ENCODE measurements around the gene UGGT2. TPM values are rescaled to one million over a fixed set of nuclear protein-coding genes. Genes with fewer than 3 reads are reported as not detected.
"Not testable (repeated sequence)": the region's sequence is repeated elsewhere in the genome, so short reads cannot be mapped to it uniquely, and the experiment has no call there.

UGGT2 gene
- total RNA-seq, 4 donors from 2014 or later, result 8.7 to 21.5 (median 13.6) TPM

DNA sequence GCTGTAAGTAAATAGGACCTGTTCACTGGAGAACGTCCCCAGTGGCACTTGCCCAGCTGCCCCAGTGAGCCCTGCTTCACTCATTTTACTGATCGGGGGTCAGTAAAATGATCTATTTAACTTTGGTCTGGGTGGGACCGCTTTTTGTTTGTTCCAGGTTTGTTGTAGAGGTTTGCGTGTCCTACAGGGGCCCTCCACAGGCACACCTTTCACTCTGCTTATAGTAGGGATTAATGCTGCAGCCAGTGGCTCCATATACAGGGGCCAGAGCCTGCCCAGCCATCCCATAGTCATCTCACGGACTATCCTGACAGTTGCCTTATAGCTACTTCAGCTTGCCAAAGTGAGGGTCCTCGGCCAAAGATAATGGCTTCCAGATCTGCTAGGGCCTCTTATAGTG is 272.2 kb downstream of the UGGT2 start:
- DNase-seq (ENCODE audit: low spot score in 2 of 2), result no peak
- TF ChIP-seq, protein P1, sequence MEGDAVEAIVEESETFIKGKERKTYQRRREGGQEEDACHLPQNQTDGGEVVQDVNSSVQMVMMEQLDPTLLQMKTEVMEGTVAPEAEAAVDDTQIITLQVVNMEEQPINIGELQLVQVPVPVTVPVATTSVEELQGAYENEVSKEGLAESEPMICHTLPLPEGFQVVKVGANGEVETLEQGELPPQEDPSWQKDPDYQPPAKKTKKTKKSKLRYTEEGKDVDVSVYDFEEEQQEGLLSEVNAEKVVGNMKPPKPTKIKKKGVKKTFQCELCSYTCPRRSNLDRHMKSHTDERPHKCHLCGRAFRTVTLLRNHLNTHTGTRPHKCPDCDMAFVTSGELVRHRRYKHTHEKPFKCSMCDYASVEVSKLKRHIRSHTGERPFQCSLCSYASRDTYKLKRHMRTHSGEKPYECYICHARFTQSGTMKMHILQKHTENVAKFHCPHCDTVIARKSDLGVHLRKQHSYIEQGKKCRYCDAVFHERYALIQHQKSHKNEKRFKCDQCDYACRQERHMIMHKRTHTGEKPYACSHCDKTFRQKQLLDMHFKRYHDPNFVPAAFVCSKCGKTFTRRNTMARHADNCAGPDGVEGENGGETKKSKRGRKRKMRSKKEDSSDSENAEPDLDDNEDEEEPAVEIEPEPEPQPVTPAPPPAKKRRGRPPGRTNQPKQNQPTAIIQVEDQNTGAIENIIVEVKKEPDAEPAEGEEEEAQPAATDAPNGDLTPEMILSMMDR (IDR thresholded peaks at IDR 0.05), result no peak
- TF ChIP-seq POLR2A (IDR thresholded peaks at IDR 0.05), result no peak
- H3K4me3 ChIP-seq (ENCODE audit: low read depth, poor library complexity, severe bottlenecking), result no peak overlapping the region
- intact Hi-C loops (cut with DNase I; ENCODE audit: low total_unique reads), result no loop called here
- WGBS, 2 donors, result 93 to 94% methylated on average over 6 of the region's 6 CpGs

DNA sequence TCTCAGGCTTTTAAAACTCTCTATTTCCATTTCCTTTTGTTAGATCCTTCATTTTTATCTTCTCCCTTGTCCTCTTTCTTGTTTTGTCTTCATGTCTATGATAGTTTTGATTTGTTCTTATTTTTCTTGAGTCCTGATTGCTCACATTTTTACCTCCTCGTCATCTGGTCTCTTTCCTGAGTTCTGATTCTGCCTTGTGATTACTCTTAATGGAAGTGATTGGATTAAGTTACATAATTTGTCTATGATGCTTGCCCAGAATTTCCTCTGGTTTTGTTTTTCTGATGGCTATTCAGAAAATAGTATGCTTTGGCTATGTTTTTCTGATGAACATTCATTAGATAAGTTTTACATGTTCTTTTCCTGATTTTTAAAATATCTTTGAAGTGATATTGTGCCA is 273.7 kb downstream of the UGGT2 start:
- H3K4me3 ChIP-seq (ENCODE audit: low read depth, poor library complexity, severe bottlenecking), result no peak overlapping the region
- no peak for DNase-seq (ENCODE audit: low spot score in 2 of 2)
- no peak for TF ChIP-seq POLR2A (IDR thresholded peaks at IDR 0.05)
- TF ChIP-seq, protein P1 (IDR thresholded peaks at IDR 0.05), result no peak
- 89 to 91% methylated on average over 1 of the region's 1 CpG for WGBS, 2 donors
- intact Hi-C loops (cut with DNase I; ENCODE audit: low total_unique reads), result no loop called here

- WGBS, 2 donors, result 88 to 89% methylated on average over 4 of the region's 4 CpGs
These were observed 281.3 kb downstream of the UGGT2 start for GRCh38 chr13:95771905-95772304.

GRCh38 chr13:95763601-95764000 is 289.6 kb downstream of the UGGT2 start:
- DNase-seq (ENCODE audit: low spot score in 2 of 2), result no peak
- intact Hi-C loops (cut with DNase I; ENCODE audit: low total_unique reads), result no loop called here
- WGBS, 2 donors, result 88% methylated on average over 4 of the region's 4 CpGs
- no peak overlapping the region for H3K4me3 ChIP-seq (ENCODE audit: low read depth, poor library complexity, severe bottlenecking)
- no peak for TF ChIP-seq POLR2A (IDR thresholded peaks at IDR 0.05)
- TF ChIP-seq, protein P1 (IDR thresholded peaks at IDR 0.05), result no peak

More at GRCh38 chr13:95771905-95772304, 281.3 kb downstream of the UGGT2 start:
- intact Hi-C loops (cut with DNase I; ENCODE audit: low total_unique reads), result no loop called here
- DNase-seq (ENCODE audit: low spot score in 2 of 2), result no peak
- TF ChIP-seq POLR2A (IDR thresholded peaks at IDR 0.05), result no peak
- TF ChIP-seq, protein P1 (IDR thresholded peaks at IDR 0.05), result no peak
- no peak overlapping the region for H3K4me3 ChIP-seq (ENCODE audit: low read depth, poor library complexity, severe bottlenecking)

GRCh38 chr13:95762626-95763025 is 290.6 kb downstream of the UGGT2 start:
- H3K4me3 ChIP-seq (ENCODE audit: low read depth, poor library complexity, severe bottlenecking); DNase-seq (ENCODE audit: low spot score in 2 of 2); intact Hi-C loops (cut with DNase I; ENCODE audit: low total_unique reads): not testable (repeated sequence)
- 84 to 90% methylated on average over 3 of the region's 3 CpGs for WGBS, 2 donors

- intact Hi-C loops (cut with DNase I; ENCODE audit: low total_unique reads), result no loop called here
- DNase-seq (ENCODE audit: low spot score in 2 of 2), result no peak
- H3K4me3 ChIP-seq (ENCODE audit: low read depth, poor library complexity, severe bottlenecking), result no peak overlapping the region
- TF ChIP-seq POLR2A (IDR thresholded peaks at IDR 0.05), result no peak
- TF ChIP-seq, protein P1 (IDR thresholded peaks at IDR 0.05), result no peak
- WGBS, 2 donors, result 93 to 94% methylated on average over 5 of the region's 5 CpGs
These were observed 297.1 kb downstream of the UGGT2 start for GRCh38 chr13:95756072-95756471.

All from lower leg skin (tissue), 4 donors.